Right renal cortex interstitium (tissue), 3 donors: ENCODE measurements around the gene FRG2C. TPM values are rescaled to one million over a fixed set of nuclear protein-coding genes. Genes with fewer than 3 reads are reported as not detected.
"Not testable (repeated sequence)": the region's sequence is repeated elsewhere in the genome, so short reads cannot be mapped to it uniquely, and the experiment has no call there.

Experiments used
- DNase-seq, 3 donors: peaks; one replicate each; pipeline ENCODE4 v3.0.0-alpha.2; 2013; ENCODE audit warnings: low read depth in 3 of 3, low spot score in 2 of 3
- polyA plus RNA-seq, 3 donors: library from polyadenylated mRNA; unstranded; fragments of 120-200 nt; gene quantifications; one replicate each; pipeline ENCODE4 v1.2.1, GENCODE V29; 2013; ENCODE audit not compliant: insufficient read length in 3 of 3

Gene FRG2C
- polyA plus RNA-seq = not detected

GRCh38 chr3:75664028-75664427, at the start of gene FRG2C:
TSS of gene FRG2C (plus strand) at chr3:75664328. CDS start at chr3:75664380, 52 bp downstream.
- not testable (repeated sequence) for DNase-seq

- DNase-seq = not testable (repeated sequence)
Observed at GRCh38 chr3:75618666-75619305, 45.3 kb upstream of the FRG2C start.

DNA sequence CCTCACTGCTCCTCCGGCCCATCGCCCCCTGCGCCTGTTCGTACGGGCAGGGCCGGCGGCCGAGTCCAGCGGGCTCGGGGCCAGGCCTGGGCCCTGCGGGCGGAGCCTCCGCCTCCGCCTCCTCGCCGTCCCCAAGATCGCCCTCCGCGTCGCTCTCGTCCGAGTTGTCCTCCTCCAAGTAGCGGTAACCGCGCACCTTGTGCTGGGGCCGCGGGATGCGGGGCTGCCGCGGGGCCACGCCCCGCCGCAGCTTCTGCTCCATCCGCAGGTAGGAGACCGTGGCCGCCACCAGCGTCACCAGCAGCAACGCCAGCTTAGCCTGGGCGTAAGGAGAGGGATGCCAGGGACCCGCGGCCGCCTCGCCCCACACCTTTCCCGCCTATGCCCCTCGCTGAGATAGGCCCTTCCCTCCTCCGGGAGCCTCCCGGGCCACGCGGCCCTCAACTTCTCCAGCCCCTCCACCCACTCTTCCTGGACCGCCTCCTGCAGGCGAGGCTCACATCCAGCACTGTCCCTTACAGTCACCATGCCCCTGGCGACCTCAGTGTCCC, 44.6 kb upstream of the FRG2C start:
- DNase-seq = not testable (repeated sequence)

GRCh38 chr3:75621772-75622171, 42.4 kb upstream of the FRG2C start:
- not testable (repeated sequence) for DNase-seq

DNA sequence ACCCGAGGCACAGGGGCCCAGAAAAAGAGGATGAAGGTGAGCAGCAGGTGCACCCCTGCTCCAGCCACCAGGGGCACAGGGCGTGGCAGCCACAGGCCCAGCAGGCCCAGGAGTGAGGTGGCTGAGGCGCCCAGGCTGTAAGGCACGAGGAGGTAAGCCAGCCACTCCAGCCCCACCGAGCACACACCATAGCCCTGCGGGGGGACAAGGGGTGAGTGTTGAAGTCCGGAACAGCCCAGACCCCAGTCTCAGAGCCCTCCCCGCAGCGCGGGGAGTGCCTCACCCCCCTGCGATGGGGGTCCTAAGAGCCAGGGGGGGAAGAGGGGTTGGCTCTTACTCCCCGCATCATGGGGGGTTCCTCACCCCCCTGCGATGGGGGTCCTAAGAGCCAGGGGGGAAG, 40.5 kb upstream of the FRG2C start:
- not testable (repeated sequence) for DNase-seq

DNA sequence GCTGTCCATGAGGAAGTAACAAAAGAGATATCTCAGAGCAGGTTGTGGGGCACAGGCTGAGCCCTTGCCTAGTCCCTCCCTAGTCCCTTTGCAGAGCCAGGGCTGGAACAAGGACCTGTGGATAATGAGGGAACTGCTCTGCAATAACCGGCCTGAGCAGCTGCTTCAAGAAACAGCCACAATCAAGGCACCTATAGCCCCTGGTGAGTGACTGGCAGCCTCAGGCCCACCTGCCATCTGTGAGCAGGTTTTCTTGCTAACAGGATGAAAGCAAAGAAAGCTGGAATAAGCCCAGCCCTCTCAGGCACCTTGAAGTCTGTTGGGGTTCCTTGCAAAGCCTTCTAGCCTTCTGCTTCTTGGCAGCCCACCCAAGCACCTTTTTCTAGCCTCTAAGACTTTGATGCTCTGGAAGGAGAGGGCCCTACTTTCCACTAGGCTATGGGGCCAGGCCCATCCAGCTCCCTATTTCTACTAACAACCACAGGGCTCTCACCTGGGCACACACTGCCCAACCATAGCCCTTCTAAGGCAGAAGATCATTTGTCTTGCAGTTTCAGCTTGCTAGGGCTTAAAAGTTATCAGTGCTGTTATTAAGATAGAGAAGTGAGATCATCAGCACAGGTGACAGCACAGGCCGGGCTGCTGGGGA, 33.1 kb upstream of the FRG2C start:
- DNase-seq = not testable (repeated sequence)

DNA sequence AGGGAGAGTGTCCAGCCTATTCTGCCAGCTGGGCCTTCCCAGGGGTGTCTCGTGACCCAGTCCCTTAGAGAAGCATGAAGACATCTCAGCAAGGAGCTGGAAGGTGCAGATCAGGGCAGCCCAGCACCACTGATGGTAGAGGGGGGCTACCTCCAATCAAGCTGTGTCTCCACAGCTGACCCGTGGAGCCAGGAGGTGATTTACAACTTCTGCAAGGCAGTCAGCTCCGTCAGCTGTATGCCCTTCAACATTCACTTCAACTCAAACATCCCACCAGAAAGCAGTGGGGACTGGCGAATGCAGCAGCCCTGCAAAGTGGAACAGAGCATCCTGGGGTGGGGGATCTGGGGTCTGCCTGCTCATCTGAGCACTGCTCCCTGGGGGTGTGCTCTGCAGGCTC, 32.6 kb upstream of the FRG2C start:
- no peak for DNase-seq

DNA sequence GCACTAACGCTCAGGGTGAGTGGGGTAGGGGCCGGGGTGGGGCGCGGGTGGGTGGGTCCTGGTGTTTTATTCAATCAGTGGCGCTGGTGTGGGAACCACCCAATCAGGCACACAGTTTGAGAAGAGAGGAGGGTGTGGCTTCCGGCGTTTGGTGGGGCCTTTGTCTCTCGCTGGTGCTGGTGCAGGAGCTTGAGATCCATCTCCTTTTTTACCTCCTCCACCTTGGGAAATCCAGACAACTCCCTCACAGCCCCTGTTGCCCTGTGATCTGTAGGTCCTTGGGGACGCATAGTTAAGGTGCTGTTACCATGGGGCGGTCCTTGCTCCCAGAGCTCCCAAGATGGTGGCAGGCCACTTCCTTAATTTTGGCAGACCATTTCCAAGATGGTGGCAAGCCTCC, 25.2 kb upstream of the FRG2C start:
- not testable (repeated sequence) for DNase-seq

GRCh38 chr3:75641107-75641517, 23.0 kb upstream of the FRG2C start:
- DNase-seq = peak; percentile 48 to 68 (median 51)

- DNase-seq = not testable (repeated sequence)
Observed at GRCh38 chr3:75643031-75643800, 20.9 kb upstream of the FRG2C start.

- DNase-seq = not testable (repeated sequence)
Observed at GRCh38 chr3:75645548-75645947, 18.6 kb upstream of the FRG2C start.

GRCh38 chr3:75650191-75650590, 13.9 kb upstream of the FRG2C start:
- no peak for DNase-seq

- DNase-seq = not testable (repeated sequence)
Observed at GRCh38 chr3:75655101-75655904, 8.8 kb upstream of the FRG2C start.

- not testable (repeated sequence) for DNase-seq
Observed at GRCh38 chr3:75655956-75656355, 8.2 kb upstream of the FRG2C start.

GRCh38 chr3:75658411-75659107, 5.6 kb upstream of the FRG2C start:
- DNase-seq = not testable (repeated sequence)

- DNase-seq = not testable (repeated sequence)
Observed at GRCh38 chr3:75659108-75659433, 5.1 kb upstream of the FRG2C start.

- not testable (repeated sequence) for DNase-seq
Observed at GRCh38 chr3:75665626-75666025, 1.5 kb downstream of the FRG2C start.

- not testable (repeated sequence) for DNase-seq
Observed at GRCh38 chr3:75667757-75668701, 3.9 kb downstream of the FRG2C start.
